IMR-90 (cell line): ENCODE measurements around the gene LCTL. TPM values are rescaled to one million over a fixed set of nuclear protein-coding genes. Genes with fewer than 3 reads are reported as not detected.

Source experiments
- ATAC-seq: fragments of 200-7000 bp; cut with Tn5 transposase; 2 replicates; pipeline ENCODE4 v1.9.1; 2020; ENCODE audit warnings: low read depth, mild to moderate bottlenecking, moderate library complexity
- BruUV-seq: library from RNA; stranded (reverse); fragments of 400-500 nt; replicated peaks from 2 replicates; lab custom pipeline; 2021; lab: Mats Ljungman, UMichigan
- CTCF ChIA-PET: fragments of 300-600 bp; formaldehyde crosslinking; extraction: SDS; loops from one replicate; lab custom pipeline; 2021; ENCODE audit warnings: antibody characterized with exemption; lab: Yijun Ruan, JAX
- POLR2A ChIA-PET: fragments of 300-600 bp; sonication (Branson Sonifier 250); formaldehyde crosslinking; loops from one replicate; lab custom pipeline; 2022; ENCODE audit warnings: antibody characterized with exemption; ENCODE audit not compliant: unreplicated experiment; lab: Charles Lee
- DNase-seq: peaks from one replicate; pipeline ENCODE4 v3.0.0; 2013
- H2AFZ ChIP-seq: replicated peaks from 2 replicates; pipeline ENCODE3; 2013; ENCODE audit warnings: low read length, mild to moderate bottlenecking; ENCODE audit not compliant: poor library complexity
- H2AK5ac ChIP-seq: 2 replicates; pipeline ENCODE4 v1.6.1; 2013; ENCODE audit warnings: low read depth, low read length, inconsistent platforms
- H2AK9ac ChIP-seq: replicated peaks from 2 replicates; pipeline ENCODE3; 2013; ENCODE audit warnings: mild to moderate bottlenecking, low read depth, low read length, moderate library complexity; ENCODE audit not compliant: poor library complexity
- H2BK120ac ChIP-seq: 2 replicates; pipeline ENCODE4 v1.6.1; 2013; ENCODE audit warnings: low read depth, low read length, inconsistent platforms
- H2BK15ac ChIP-seq: 3 replicates; pipeline ENCODE4 v1.6.1; 2013; ENCODE audit warnings: low read depth, low read length, inconsistent platforms
- H2BK20ac ChIP-seq: 2 replicates; pipeline ENCODE4 v1.6.1; 2013; ENCODE audit warnings: low read depth, mild to moderate bottlenecking, inconsistent platforms, low read length, moderate library complexity
- H2BK5ac ChIP-seq: 2 replicates; pipeline ENCODE4 v1.6.1; 2013; ENCODE audit warnings: mild to moderate bottlenecking, low read depth, low read length, inconsistent platforms; ENCODE audit not compliant: poor library complexity, severe bottlenecking
- H3K14ac ChIP-seq: replicated peaks from 2 replicates; pipeline ENCODE4 v1.6.1; 2013; ENCODE audit warnings: low read depth, low read length, inconsistent platforms
- H3K18ac ChIP-seq: 2 replicates; pipeline ENCODE4 v1.6.1; 2013; ENCODE audit warnings: low read depth, low read length, control low read depth
- H3K23ac ChIP-seq: 2 replicates; pipeline ENCODE4 v1.6.1; 2013; ENCODE audit warnings: low read depth, low read length, inconsistent platforms
- H3K27ac ChIP-seq: 2 replicates; pipeline ENCODE4 v1.5.1; 2013; ENCODE audit warnings: mild to moderate bottlenecking, control low read depth, low read length; ENCODE audit not compliant: insufficient read depth
- H3K27me3 ChIP-seq: 2 replicates; pipeline ENCODE4 v1.6.1; 2013; ENCODE audit warnings: low read length; ENCODE audit not compliant: control insufficient read depth, insufficient read depth
- H3K36me3 ChIP-seq: 2 replicates; pipeline ENCODE4 v1.6.1; 2013; ENCODE audit warnings: low read length, mixed read lengths; ENCODE audit not compliant: control insufficient read depth, insufficient read depth
- H3K4ac ChIP-seq: 2 replicates; pipeline ENCODE4 v1.6.1; 2013; ENCODE audit warnings: low read depth, low read length, inconsistent platforms
- H3K4me1 ChIP-seq: 2 replicates; pipeline ENCODE4 v1.6.1; 2013; ENCODE audit warnings: low read length, mixed read lengths; ENCODE audit not compliant: control insufficient read depth, insufficient read depth
- H3K4me2 ChIP-seq: 2 replicates; pipeline ENCODE4 v1.6.1; 2013; ENCODE audit warnings: low read depth, mild to moderate bottlenecking, control low read depth, low read length, moderate library complexity
- H3K4me3 ChIP-seq: 2 replicates; pipeline ENCODE4 v1.5.1; 2013; ENCODE audit warnings: low read depth, mild to moderate bottlenecking, control low read depth, low read length, moderate library complexity; ENCODE audit not compliant: insufficient read depth
- H3K56ac ChIP-seq: 2 replicates; pipeline ENCODE4 v1.6.1; 2013; ENCODE audit warnings: low read length, inconsistent platforms; ENCODE audit not compliant: insufficient read depth; ENCODE audit errors: extremely low read depth
- H3K79me1 ChIP-seq, 2 experiments: 2 replicates each; pipeline ENCODE4 v1.6.1; 2013; ENCODE audit warnings: low read length in 2 of 2, inconsistent platforms in 1 of 2, low read depth in 1 of 2
- H3K9ac ChIP-seq: 2 replicates; pipeline ENCODE4 v1.6.1; 2013; ENCODE audit warnings: low read depth, low read length, control low read depth
- H3K9me1 ChIP-seq: 2 replicates; pipeline ENCODE4 v1.6.1; 2013; ENCODE audit warnings: low read length, inconsistent platforms; ENCODE audit not compliant: insufficient read depth
- H3K9me3 ChIP-seq: 2 replicates; pipeline ENCODE4 v1.6.1; 2013; ENCODE audit warnings: low read length; ENCODE audit not compliant: control insufficient read depth, insufficient read depth
- H4K20me1 ChIP-seq: 2 replicates; pipeline ENCODE4 v1.6.1; 2013; ENCODE audit warnings: low read length, inconsistent platforms; ENCODE audit not compliant: insufficient read depth
- H4K5ac ChIP-seq: 2 replicates; pipeline ENCODE4 v1.6.1; 2013; ENCODE audit warnings: mild to moderate bottlenecking, low read depth, low read length, control low read depth
- H4K8ac ChIP-seq, 2 experiments: 2 replicates each; pipeline ENCODE4 v1.6.1; 2013; ENCODE audit warnings: low read depth in 2 of 2, low read length in 2 of 2, control low read depth in 1 of 2, inconsistent platforms in 1 of 2
- H4K91ac ChIP-seq: 2 replicates; pipeline ENCODE4 v1.6.1; 2013; ENCODE audit warnings: low read depth, low read length, inconsistent platforms; ENCODE audit not compliant: insufficient read depth
- BHLHE40 ChIP-seq: fragments of 150-350 bp; IDR thresholded peaks from 2 replicates; pipeline ENCODE4 v1.6.1; 2016; ENCODE audit warnings: mild to moderate bottlenecking, low read depth, low read length
- CEBPB ChIP-seq: IDR thresholded peaks from 2 replicates; pipeline ENCODE4 v1.6.1; 2012; ENCODE audit warnings: low read depth, low read length, improper control_type of control experiment
- CHD1 ChIP-seq: IDR thresholded peaks from 2 replicates; pipeline ENCODE4 v1.6.1; 2012; ENCODE audit warnings: low read depth, low read length, improper control_type of control experiment
- FOS ChIP-seq: fragments of 150-350 bp; IDR thresholded peaks from 2 replicates; pipeline ENCODE4 v1.6.1; 2016; ENCODE audit warnings: low read depth, low read length
- MAFK ChIP-seq: IDR thresholded peaks from 2 replicates; pipeline ENCODE4 v1.6.1; 2012; ENCODE audit warnings: low read depth, low read length, improper control_type of control experiment
- MAZ ChIP-seq: IDR thresholded peaks from 2 replicates; pipeline ENCODE4 v1.6.1; 2012; ENCODE audit warnings: low read depth, mild to moderate bottlenecking, low read length, improper control_type of control experiment, moderate library complexity, borderline replicate concordance
- MXI1 ChIP-seq: IDR thresholded peaks from 2 replicates; pipeline ENCODE4 v1.6.1; 2012; ENCODE audit warnings: low read depth, mild to moderate bottlenecking, low read length, moderate library complexity, borderline replicate concordance
- NFE2L2 ChIP-seq: fragments of 150-350 bp; IDR thresholded peaks from 2 replicates; pipeline ENCODE4 v1.6.1; 2016; ENCODE audit warnings: low read depth, mild to moderate bottlenecking, low read length
- POLR2A ChIP-seq: IDR thresholded peaks from 2 replicates; pipeline ENCODE4 v1.6.1; 2012; ENCODE audit warnings: mild to moderate bottlenecking, low read depth, low read length
- RAD21 ChIP-seq: IDR thresholded peaks from 2 replicates; pipeline ENCODE4 v1.6.1; 2012; ENCODE audit warnings: low read length, improper control_type of control experiment
- RCOR1 ChIP-seq: IDR thresholded peaks from 2 replicates; pipeline ENCODE4 v1.6.1; 2012; ENCODE audit warnings: mild to moderate bottlenecking, low read length, improper control_type of control experiment; ENCODE audit not compliant: insufficient replicate concordance
- RFX5 ChIP-seq: IDR thresholded peaks from 2 replicates; pipeline ENCODE4 v1.8.0; 2012; ENCODE audit warnings: low read depth, mild to moderate bottlenecking, low read length, moderate library complexity
- SMC3 ChIP-seq: fragments of 150-350 bp; IDR thresholded peaks from 2 replicates; pipeline ENCODE4 v1.6.1; 2016; ENCODE audit warnings: low read depth, mild to moderate bottlenecking, antibody characterized with exemption, low read length, moderate library complexity
- WGBS, 2 experiments: methylation state at CpG; one replicate each; pipeline versions ENCODE4 v1.1.5 to v1.1.7; 2013; ENCODE audit warnings: missing lambda C conversion rate in 2 of 2; ENCODE audit not compliant: insufficient read length in 1 of 2; ENCODE audit errors: extremely low coverage in 2 of 2; 5-methylcytosine and 5-hydroxymethylcytosine counted together
- dilution Hi-C: fragments of 300-500 bp; cut with HindIII; formaldehyde crosslinking; loops from one replicate; pipeline ENCODE4 v1.14.3; 2018; ENCODE audit warnings: low sequenced_read_pairs; ENCODE audit not compliant: unreplicated experiment
- in situ Hi-C: fragments of 300-500 bp; cut with MboI; formaldehyde crosslinking; loops from 3 replicates; pipeline ENCODE4 v1.14.3; 2019; ENCODE audit warnings: low sequenced_read_pairs, inconsistent platforms, mixed read lengths
- intact Hi-C: fragments of 100-400 bp; cut with micrococcal nuclease; formaldehyde crosslinking; loops from 2 replicates; pipeline ENCODE4 v1.10.0; 2022
- polyA plus RNA-seq, 3 experiments: library from polyadenylated mRNA; depleted of rRNA; stranded (reverse); fragments of >200 nt; gene quantifications; 2 replicates each; pipeline ENCODE4 v1.2.3, GENCODE V29; 2012; ENCODE audit warnings: low replicate concordance in 1 of 3
- total RNA-seq: library from RNA; depleted of rRNA; stranded (reverse); fragments of >200 nt; gene quantifications from 2 replicates; pipeline ENCODE4 v1.2.3, GENCODE V29; 2012
- TF ChIP-seq, protein P1 (sequence below): fragments of 150-350 bp; IDR thresholded peaks from 2 replicates; pipeline ENCODE4 v1.6.1; 2016; ENCODE audit warnings: low read depth, mild to moderate bottlenecking, low read length, moderate library complexity, borderline replicate concordance
- TF ChIP-seq, protein P2 (sequence below): fragments of 150-350 bp; IDR thresholded peaks from 2 replicates; pipeline ENCODE4 v1.6.1; 2017; ENCODE audit warnings: mild to moderate bottlenecking, antibody characterized with exemption, low read length, low read depth
- TF ChIP-seq, protein P3 (sequence below): conservative IDR thresholded peaks from 2 replicates; pipeline ENCODE4 v1.5.1; 2012; ENCODE audit warnings: mild to moderate bottlenecking, low read depth, low read length, improper control_type of control experiment

LCTL gene
- total and polyA plus RNA-seq, 2 of the 4 experiments (the other 2 are of a cell fraction): 10.3 to 10.4 TPM

DNA sequence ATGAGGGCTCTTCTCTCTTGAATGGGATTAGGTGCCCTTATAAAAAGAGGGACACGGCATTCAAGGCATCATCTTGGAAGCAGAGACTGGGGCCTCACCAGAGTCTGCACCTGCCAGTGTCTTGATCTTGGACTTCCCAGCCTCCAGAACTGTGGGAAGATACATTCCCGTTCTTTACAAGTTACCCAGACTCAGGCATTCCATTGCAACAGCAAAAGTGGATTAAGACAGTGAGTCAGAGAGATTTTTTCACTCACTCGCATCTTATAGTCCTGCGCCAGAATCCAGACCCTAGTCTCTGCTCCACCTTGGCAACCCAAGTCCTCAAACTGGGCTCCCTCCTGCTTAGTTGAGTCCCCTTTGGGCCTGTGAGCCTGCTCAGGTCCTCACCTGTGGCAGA is 2.7 kb downstream of the LCTL start:
- H3K9me1 ChIP-seq: peaks cover 6% of the 10 kb centered on the region
- in situ Hi-C loops (no loop called here), dilution Hi-C loops (no loop called here), intact Hi-C loops (no loop called here)
- peaks cover 0 to 3% of the 10 kb centered on the region in 2 experiments; a peak in 1 of 4 replicates for H3K79me1 ChIP-seq
- H4K5ac ChIP-seq: no peak overlapping the region
- H4K20me1 ChIP-seq: no peaks in the 10 kb centered on the region
- H3K4ac ChIP-seq: no peak overlapping the region
- CTCF ChIA-PET: no interaction called here
- no peak overlapping the region for H3K4me3 ChIP-seq
- DNase-seq (peak; percentile 21), ATAC-seq (no peak)
- H4K8ac ChIP-seq: no peak overlapping the region
- TF ChIP-seq MAFK (no peak), CEBPB (no peak), NFE2L2 (no peak), MAZ (no peak), POLR2A (no peak), SMC3 (no peak), RCOR1 (no peak), CHD1 (no peak), RAD21 (no peak), BHLHE40 (no peak), RFX5 (no peak), MXI1 (no peak), FOS (no peak)
- TF ChIP-seq, protein P1, sequence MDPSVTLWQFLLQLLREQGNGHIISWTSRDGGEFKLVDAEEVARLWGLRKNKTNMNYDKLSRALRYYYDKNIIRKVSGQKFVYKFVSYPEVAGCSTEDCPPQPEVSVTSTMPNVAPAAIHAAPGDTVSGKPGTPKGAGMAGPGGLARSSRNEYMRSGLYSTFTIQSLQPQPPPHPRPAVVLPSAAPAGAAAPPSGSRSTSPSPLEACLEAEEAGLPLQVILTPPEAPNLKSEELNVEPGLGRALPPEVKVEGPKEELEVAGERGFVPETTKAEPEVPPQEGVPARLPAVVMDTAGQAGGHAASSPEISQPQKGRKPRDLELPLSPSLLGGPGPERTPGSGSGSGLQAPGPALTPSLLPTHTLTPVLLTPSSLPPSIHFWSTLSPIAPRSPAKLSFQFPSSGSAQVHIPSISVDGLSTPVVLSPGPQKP: no peak
- TF ChIP-seq, protein P2, sequence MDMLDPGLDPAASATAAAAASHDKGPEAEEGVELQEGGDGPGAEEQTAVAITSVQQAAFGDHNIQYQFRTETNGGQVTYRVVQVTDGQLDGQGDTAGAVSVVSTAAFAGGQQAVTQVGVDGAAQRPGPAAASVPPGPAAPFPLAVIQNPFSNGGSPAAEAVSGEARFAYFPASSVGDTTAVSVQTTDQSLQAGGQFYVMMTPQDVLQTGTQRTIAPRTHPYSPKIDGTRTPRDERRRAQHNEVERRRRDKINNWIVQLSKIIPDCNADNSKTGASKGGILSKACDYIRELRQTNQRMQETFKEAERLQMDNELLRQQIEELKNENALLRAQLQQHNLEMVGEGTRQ: no peak
- TF ChIP-seq, protein P3, sequence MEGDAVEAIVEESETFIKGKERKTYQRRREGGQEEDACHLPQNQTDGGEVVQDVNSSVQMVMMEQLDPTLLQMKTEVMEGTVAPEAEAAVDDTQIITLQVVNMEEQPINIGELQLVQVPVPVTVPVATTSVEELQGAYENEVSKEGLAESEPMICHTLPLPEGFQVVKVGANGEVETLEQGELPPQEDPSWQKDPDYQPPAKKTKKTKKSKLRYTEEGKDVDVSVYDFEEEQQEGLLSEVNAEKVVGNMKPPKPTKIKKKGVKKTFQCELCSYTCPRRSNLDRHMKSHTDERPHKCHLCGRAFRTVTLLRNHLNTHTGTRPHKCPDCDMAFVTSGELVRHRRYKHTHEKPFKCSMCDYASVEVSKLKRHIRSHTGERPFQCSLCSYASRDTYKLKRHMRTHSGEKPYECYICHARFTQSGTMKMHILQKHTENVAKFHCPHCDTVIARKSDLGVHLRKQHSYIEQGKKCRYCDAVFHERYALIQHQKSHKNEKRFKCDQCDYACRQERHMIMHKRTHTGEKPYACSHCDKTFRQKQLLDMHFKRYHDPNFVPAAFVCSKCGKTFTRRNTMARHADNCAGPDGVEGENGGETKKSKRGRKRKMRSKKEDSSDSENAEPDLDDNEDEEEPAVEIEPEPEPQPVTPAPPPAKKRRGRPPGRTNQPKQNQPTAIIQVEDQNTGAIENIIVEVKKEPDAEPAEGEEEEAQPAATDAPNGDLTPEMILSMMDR: no peak
- no peak overlapping the region for H3K18ac ChIP-seq
- H2AK9ac ChIP-seq: no peak overlapping the region
- H3K4me1 ChIP-seq: peaks cover 11% of the 10 kb centered on the region
- no peak overlapping the region for H2BK20ac ChIP-seq
- no peaks in the 10 kb centered on the region for H3K36me3 ChIP-seq
- no peak overlapping the region for H2AK5ac ChIP-seq
- no TSS peak for BruUV-seq
- no peak overlapping the region for H2BK120ac ChIP-seq
- no peak overlapping the region for H3K23ac ChIP-seq
- H3K27me3 ChIP-seq: no peaks in the 10 kb centered on the region
- H3K9ac ChIP-seq: no peak overlapping the region
- no peak overlapping the region for H2BK5ac ChIP-seq
- H3K27ac ChIP-seq: no peak overlapping the region
- no peak overlapping the region for H3K4me2 ChIP-seq
- no peak overlapping the region for H3K56ac ChIP-seq
- H2BK15ac ChIP-seq: no peak overlapping the region
- no CpG with 5 or more reads among the region's 4 CpGs for WGBS, 2 experiments
- POLR2A ChIA-PET: no interaction called here
- no peaks in the 10 kb centered on the region for H3K9me3 ChIP-seq
- no peak overlapping the region for H4K91ac ChIP-seq
- no peak overlapping the region for H3K14ac ChIP-seq
- no peak overlapping the region for H2AFZ ChIP-seq
